Endothelial cell of umbilical vein (primary cell): Measurements from ENCODE around the gene FOXP1. TPM values are rescaled to one million over a fixed set of nuclear protein-coding genes. Genes with fewer than 3 reads are reported as not detected.

Source experiments
- BruUV-seq: library from RNA; stranded (reverse); fragments of 400-500 nt; replicated peaks from 2 replicates; lab custom pipeline; 2021; lab: Mats Ljungman, UMichigan
- CTCF ChIA-PET: fragments of 300-600, 350-600 bp; sonication (Branson Sonifier 250); formaldehyde crosslinking; loops from one replicate; lab custom pipeline; 2021; ENCODE audit warnings: antibody characterized with exemption, inconsistent platforms; lab: Charles Lee
- POLR2A ChIA-PET: fragments of 300-600, 350-600 bp; sonication (Branson Sonifier 250); formaldehyde crosslinking; loops from one replicate; lab custom pipeline; 2021; ENCODE audit warnings: antibody characterized with exemption, inconsistent platforms; lab: Charles Lee
- DNase-seq: peaks from one replicate; pipeline ENCODE4 v3.0.0-alpha.2; 2011; ENCODE audit warnings: low read depth, low spot score
- FAIRE-seq: peaks from 2 replicates; lab custom pipeline; 2011; peaks lifted over from hg19 to GRCh38; lab: Jason Lieb, UNC
- H2AFZ ChIP-seq: 2 replicates; pipeline ENCODE4 v1.6.0; 2012; ENCODE audit warnings: low read depth, low read length, control low read depth, inconsistent platforms
- H3K27ac ChIP-seq: 2 replicates; pipeline ENCODE4 v1.5.1; 2011; ENCODE audit warnings: low read depth, mild to moderate bottlenecking, control low read depth, low read length, moderate library complexity; ENCODE audit not compliant: insufficient read depth
- H3K27me3 ChIP-seq, 2 experiments: 2 replicates each; pipeline versions ENCODE4 v1.6.0 to v1.6.1; 2011; ENCODE audit warnings: low read length in 2 of 2, mixed read lengths in 1 of 2; ENCODE audit not compliant: control insufficient read depth in 2 of 2, insufficient read depth in 2 of 2
- H3K36me3 ChIP-seq, 2 experiments: 2 replicates in 1 of 2; 3 replicates in 1 of 2; pipeline ENCODE4 v1.5.1; 2011; ENCODE audit warnings: low read length in 2 of 2, mild to moderate bottlenecking in 1 of 2, moderate library complexity in 1 of 2; ENCODE audit not compliant: control insufficient read depth in 2 of 2, insufficient read depth in 2 of 2; ENCODE audit errors: extremely low read depth in 1 of 2
- H3K4me1 ChIP-seq: 3 replicates; pipeline ENCODE4 v1.5.1; 2011; ENCODE audit warnings: mild to moderate bottlenecking, low read length; ENCODE audit not compliant: control insufficient read depth, insufficient read depth; ENCODE audit errors: extremely low read depth
- H3K4me2 ChIP-seq: 2 replicates; pipeline ENCODE4 v1.6.1; 2011; ENCODE audit warnings: low read length, control low read depth, mixed read lengths; ENCODE audit not compliant: insufficient read depth
- H3K4me3 ChIP-seq, 3 experiments: fragments of 200-600 bp in 1 of 3; sonication (generic), shearing (Covaris generic) in 1 of 3; replicated peaks in 1 of 3; 2 replicates each; pipeline ENCODE4 v1.5.1; 2011 to 2016; ENCODE audit warnings: control low read depth in 3 of 3, low read length in 3 of 3, mild to moderate bottlenecking in 2 of 3, inconsistent platforms in 1 of 3, low read depth in 1 of 3, moderate library complexity in 1 of 3; ENCODE audit not compliant: insufficient read depth in 1 of 3
- H3K79me2 ChIP-seq: 2 replicates; pipeline ENCODE4 v1.6.0; 2012; ENCODE audit warnings: low read length, inconsistent platforms; ENCODE audit not compliant: control insufficient read depth, insufficient read depth
- H3K9ac ChIP-seq: replicated peaks from 2 replicates; pipeline ENCODE3; 2011; ENCODE audit warnings: low read length, control low read depth; ENCODE audit not compliant: insufficient read depth; ENCODE audit errors: extremely low read depth
- H3K9me1 ChIP-seq: replicated peaks from 3 replicates; pipeline ENCODE4 v1.6.0; 2011; ENCODE audit warnings: mild to moderate bottlenecking, low read length; ENCODE audit not compliant: control insufficient read depth, insufficient read depth; ENCODE audit errors: extremely low read depth
- H3K9me3 ChIP-seq: replicated peaks from 2 replicates; pipeline ENCODE4 v1.5.1; 2012; ENCODE audit warnings: low read length, inconsistent platforms; ENCODE audit not compliant: control insufficient read depth, insufficient read depth
- H4K20me1 ChIP-seq: replicated peaks from 2 replicates; pipeline ENCODE3; 2011; ENCODE audit warnings: mild to moderate bottlenecking, low read length; ENCODE audit not compliant: control insufficient read depth, insufficient read depth; ENCODE audit errors: extremely low read depth
- EZH2 ChIP-seq: IDR thresholded peaks from 2 replicates; pipeline ENCODE4 v1.6.1; 2012; ENCODE audit warnings: borderline replicate concordance, low read depth, mild to moderate bottlenecking, moderate library complexity, low read length, inconsistent platforms; ENCODE audit not compliant: severe bottlenecking
- FOS ChIP-seq: IDR thresholded peaks from 2 replicates; pipeline ENCODE4 v1.6.1; 2011; ENCODE audit warnings: mild to moderate bottlenecking, low read length, moderate library complexity, borderline replicate concordance; ENCODE audit not compliant: insufficient read depth
- GATA2 ChIP-seq: IDR thresholded peaks from 2 replicates; pipeline ENCODE4 v1.7.0; 2011; ENCODE audit warnings: low read depth, mild to moderate bottlenecking, moderate library complexity, mixed read lengths, low read length; ENCODE audit not compliant: insufficient read length, insufficient read depth
- JUN ChIP-seq: IDR thresholded peaks from 2 replicates; pipeline ENCODE4 v1.6.1; 2011; ENCODE audit warnings: borderline replicate concordance, low read depth; ENCODE audit not compliant: insufficient read length, insufficient read depth
- MYC ChIP-seq: IDR thresholded peaks from one replicate; pipeline ENCODE4 v1.6.1; 2011; ENCODE audit warnings: mild to moderate bottlenecking, low read depth, low read length
- POLR2A ChIP-seq: IDR thresholded peaks from 2 replicates; pipeline ENCODE4 v1.6.1; 2012; ENCODE audit warnings: low read depth, mild to moderate bottlenecking, control low read depth, low read length
- POLR2AphosphoS5 ChIP-seq: IDR thresholded peaks from 2 replicates; pipeline ENCODE4 v1.6.1; 2012; ENCODE audit warnings: low read depth, mild to moderate bottlenecking, control low read depth, low read length, moderate library complexity; ENCODE audit not compliant: insufficient read depth
- dilution Hi-C: fragments of 300-500 bp; cut with MboI; formaldehyde crosslinking; loops from one replicate; pipeline ENCODE4 v1.15.0; 2019; ENCODE audit warnings: low sequenced_read_pairs; ENCODE audit not compliant: extremely low pct_ligation_motif_present
- intact Hi-C: fragments of 100-400 bp; cut with micrococcal nuclease; formaldehyde crosslinking; loops from one replicate; pipeline ENCODE4 v1.10.0; 2022
- polyA plus RNA-seq, 4 experiments: library from polyadenylated mRNA; depleted of rRNA in 3 of 4; stranded (reverse) in 3 of 4; unstranded in 1 of 4; fragments of >200 nt; gene quantifications; 2 replicates each; pipeline versions ENCODE4 v1.2.1 to v1.2.3, GENCODE V29; 2011 to 2012; ENCODE audit warnings: missing spikeins in 1 of 4
- total RNA-seq: library from RNA; stranded (reverse); gene quantifications from 2 replicates; pipeline ENCODE4 v1.2.3, GENCODE V29; 2021
- TF ChIP-seq, protein P1 (sequence below), 2 donors: IDR thresholded peaks; 1 replicate in 1 of 2; 2 replicates in 1 of 2; pipeline ENCODE4 v1.5.1; 2011; ENCODE audit warnings: low read length in 2 of 2, mild to moderate bottlenecking in 2 of 2, moderate library complexity in 2 of 2, control low read depth in 1 of 2, inconsistent platforms in 1 of 2, low read depth in 1 of 2; ENCODE audit not compliant: insufficient read depth in 1 of 2; ENCODE audit errors: extremely low read depth in 1 of 2
- TF ChIP-seq, protein P2 (sequence below): IDR thresholded peaks from 2 replicates; pipeline ENCODE4 v1.6.1; 2011; ENCODE audit not compliant: insufficient read depth, insufficient read length

FOXP1 gene
- total and polyA plus RNA-seq, 2 donors (not counting 3 experiments of a cell fraction or from before 2014, with no cell fraction given), result 41.0 to 107 TPM

DNA sequence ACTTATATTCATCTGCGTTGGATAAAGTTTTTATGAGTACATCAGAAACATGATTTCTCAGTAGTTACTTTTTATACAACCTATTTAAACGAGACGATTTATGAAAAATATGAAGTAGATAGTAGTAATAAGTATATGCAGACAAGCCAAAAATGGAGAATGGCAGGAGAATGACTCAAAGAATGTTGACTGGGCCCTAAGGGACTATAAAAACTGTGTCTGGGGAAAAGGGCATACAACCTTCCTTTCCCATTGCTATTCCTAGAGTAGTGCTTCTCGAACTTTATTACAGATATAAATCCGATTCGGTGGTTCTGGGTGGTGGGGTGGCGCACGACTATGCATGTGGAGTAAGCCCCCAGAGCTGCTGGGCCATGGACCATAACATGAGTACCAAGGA is 558.5 kb downstream of the FOXP1 start:
- dilution Hi-C loops (no loop called here), intact Hi-C loops (no loop called here)
- Histone ChIP-seq H3K27ac (no peak overlapping the region), H3K27me3 (no peaks in the 10 kb centered on the region), H3K9ac (no peak overlapping the region), H3K4me1 (no peaks in the 10 kb centered on the region), H3K36me3 (peaks cover 0 to 5% of the 10 kb centered on the region in 2 experiments), H3K79me2 (peaks cover 72% of the 10 kb centered on the region), H3K9me1 (no peaks in the 10 kb centered on the region), H3K9me3 (no peaks in the 10 kb centered on the region), H3K4me2 (no peak overlapping the region), H3K4me3 (no peak overlapping the region), H2AFZ (no peak overlapping the region), H4K20me1 (no peaks in the 10 kb centered on the region)
- no peak for DNase-seq
- ChIA-PET POLR2A (no interaction called here), CTCF (no interaction called here)
- BruUV-seq, result no TSS peak
- FAIRE-seq, result no peak
- no peak for TF ChIP-seq POLR2A
- TF ChIP-seq EZH2, result no peak
- no peak for TF ChIP-seq JUN
- no peak for TF ChIP-seq POLR2AphosphoS5
- TF ChIP-seq MYC, result no peak
- TF ChIP-seq, protein P1, sequence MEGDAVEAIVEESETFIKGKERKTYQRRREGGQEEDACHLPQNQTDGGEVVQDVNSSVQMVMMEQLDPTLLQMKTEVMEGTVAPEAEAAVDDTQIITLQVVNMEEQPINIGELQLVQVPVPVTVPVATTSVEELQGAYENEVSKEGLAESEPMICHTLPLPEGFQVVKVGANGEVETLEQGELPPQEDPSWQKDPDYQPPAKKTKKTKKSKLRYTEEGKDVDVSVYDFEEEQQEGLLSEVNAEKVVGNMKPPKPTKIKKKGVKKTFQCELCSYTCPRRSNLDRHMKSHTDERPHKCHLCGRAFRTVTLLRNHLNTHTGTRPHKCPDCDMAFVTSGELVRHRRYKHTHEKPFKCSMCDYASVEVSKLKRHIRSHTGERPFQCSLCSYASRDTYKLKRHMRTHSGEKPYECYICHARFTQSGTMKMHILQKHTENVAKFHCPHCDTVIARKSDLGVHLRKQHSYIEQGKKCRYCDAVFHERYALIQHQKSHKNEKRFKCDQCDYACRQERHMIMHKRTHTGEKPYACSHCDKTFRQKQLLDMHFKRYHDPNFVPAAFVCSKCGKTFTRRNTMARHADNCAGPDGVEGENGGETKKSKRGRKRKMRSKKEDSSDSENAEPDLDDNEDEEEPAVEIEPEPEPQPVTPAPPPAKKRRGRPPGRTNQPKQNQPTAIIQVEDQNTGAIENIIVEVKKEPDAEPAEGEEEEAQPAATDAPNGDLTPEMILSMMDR (IDR thresholded peaks at IDR 0.05; ENCODE audit: extremely low read depth in 1 of 2, insufficient read depth in 1 of 2, low read depth in 1 of 2, low read length in 2 of 2), result no peak
- TF ChIP-seq GATA2, result no peak
- TF ChIP-seq, protein P2, sequence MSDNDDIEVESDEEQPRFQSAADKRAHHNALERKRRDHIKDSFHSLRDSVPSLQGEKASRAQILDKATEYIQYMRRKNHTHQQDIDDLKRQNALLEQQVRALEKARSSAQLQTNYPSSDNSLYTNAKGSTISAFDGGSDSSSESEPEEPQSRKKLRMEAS, result no peak
- TF ChIP-seq FOS, result no peak
